Spleen (tissue), 7 donors: ENCODE results near the gene SLC9A8.

ENCODE experiments used
- POLR2A ChIP-seq, 3 donors: fragments of 450-650 bp; IDR thresholded peaks; one replicate each; pipeline ENCODE4 v1.5.1; 2017; ENCODE audit warnings: antibody characterized with exemption in 3 of 3, mild to moderate bottlenecking in 1 of 3
- TF ChIP-seq, protein P1 (sequence below), 11 experiments: fragments of 200-600 bp in 7 of 11; fragments of 450-650 bp in 4 of 11; sonication (generic) in 4 of 11; IDR thresholded peaks in 8 of 11; conservative IDR thresholded peaks in 3 of 11; 1 replicate in 7 of 11; 2 replicates in 4 of 11; pipeline versions ENCODE4 v1.4.0 to v1.8.0; 2016 to 2021; ENCODE audit warnings: antibody characterized with exemption in 11 of 11, inconsistent platforms in 4 of 11, mild to moderate bottlenecking in 1 of 11
- donor health status: DM: no; HTN: no; CAD: no; lungs with moderate emphysema.
- donor health status: DM: no; HTN: no; CAD: no.
- donor health status: DM: no; HTN: no; CAD: no.

- TF ChIP-seq, protein P1, sequence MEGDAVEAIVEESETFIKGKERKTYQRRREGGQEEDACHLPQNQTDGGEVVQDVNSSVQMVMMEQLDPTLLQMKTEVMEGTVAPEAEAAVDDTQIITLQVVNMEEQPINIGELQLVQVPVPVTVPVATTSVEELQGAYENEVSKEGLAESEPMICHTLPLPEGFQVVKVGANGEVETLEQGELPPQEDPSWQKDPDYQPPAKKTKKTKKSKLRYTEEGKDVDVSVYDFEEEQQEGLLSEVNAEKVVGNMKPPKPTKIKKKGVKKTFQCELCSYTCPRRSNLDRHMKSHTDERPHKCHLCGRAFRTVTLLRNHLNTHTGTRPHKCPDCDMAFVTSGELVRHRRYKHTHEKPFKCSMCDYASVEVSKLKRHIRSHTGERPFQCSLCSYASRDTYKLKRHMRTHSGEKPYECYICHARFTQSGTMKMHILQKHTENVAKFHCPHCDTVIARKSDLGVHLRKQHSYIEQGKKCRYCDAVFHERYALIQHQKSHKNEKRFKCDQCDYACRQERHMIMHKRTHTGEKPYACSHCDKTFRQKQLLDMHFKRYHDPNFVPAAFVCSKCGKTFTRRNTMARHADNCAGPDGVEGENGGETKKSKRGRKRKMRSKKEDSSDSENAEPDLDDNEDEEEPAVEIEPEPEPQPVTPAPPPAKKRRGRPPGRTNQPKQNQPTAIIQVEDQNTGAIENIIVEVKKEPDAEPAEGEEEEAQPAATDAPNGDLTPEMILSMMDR (IDR thresholded peaks at IDR 0.05 in 8 of 11, conservative IDR thresholded peaks at IDR 0.05 in 3 of 11), result no peak
- TF ChIP-seq POLR2A (IDR thresholded peaks at IDR 0.05), result no peak
These were observed 25.9 kb downstream of the SLC9A8 start for GRCh38 chr20:49838546-49838945.
